Activated CD8-positive, alpha-beta memory T cell treated with anti-CD3 and anti-CD28 coated beads for 48 hours (primary cell): ENCODE results near the gene MROH2B.

Experiments used
- DNase-seq, 3 experiments: peaks; one replicate each; pipeline ENCODE4 v3.0.0-alpha.2; 2020; ENCODE audit warnings: low read depth in 2 of 3, low spot score in 2 of 3

Gene MROH2B

GRCh38 chr5:40973364-40974004, 97.7 kb downstream of the MROH2B start:
- DNase-seq, result no peak

GRCh38 chr5:40972434-40972833, 98.7 kb downstream of the MROH2B start:
- DNase-seq, result no peak

- no peak for DNase-seq
Measured at GRCh38 chr5:40962207-40962955, 108.8 kb downstream of the MROH2B start.

GRCh38 chr5:40960037-40960436, 111.1 kb downstream of the MROH2B start:
- DNase-seq, result no peak

GRCh38 chr5:40958811-40959210, 112.3 kb downstream of the MROH2B start:
- DNase-seq, result no peak

- DNase-seq, result no peak
Measured at GRCh38 chr5:40957048-40957447, 114.1 kb downstream of the MROH2B start.

- no peak for DNase-seq
Measured at GRCh38 chr5:40955313-40955712, 115.8 kb downstream of the MROH2B start.
